Lung (tissue), 12 donors: ENCODE results near the gene ADAMTSL5. TPM values are rescaled to one million over a fixed set of nuclear protein-coding genes. Genes with fewer than 3 reads are reported as not detected.

Source experiments
- ATAC-seq: fragments of 200-7000 bp; cut with Tn5 transposase; one replicate; pipeline ENCODE4 v1.9.1; 2020; ENCODE audit warnings: moderate number of reproducible peaks; ENCODE audit not compliant: insufficient read depth, low FRiP score
- DNase-seq, 3 donors: peaks; one replicate each; pipeline ENCODE4 v3.0.0-alpha.2; 2013 to 2017
- H3K27ac ChIP-seq, 2 donors: one replicate each; pipeline ENCODE4 v1.5.1; 2013; ENCODE audit warnings: mild to moderate bottlenecking in 2 of 2, moderate library complexity in 2 of 2, control low read depth in 1 of 2, inconsistent platforms in 1 of 2, low read depth in 1 of 2, low read length in 1 of 2
- H3K27me3 ChIP-seq, 3 donors: one replicate each; pipeline ENCODE4 v1.5.1; 2013; ENCODE audit warnings: low read length in 2 of 3; ENCODE audit not compliant: control insufficient read depth in 3 of 3, insufficient read depth in 3 of 3
- H3K36me3 ChIP-seq, 4 donors: one replicate each; pipeline ENCODE4 v1.5.1; 2013; ENCODE audit warnings: low read length in 4 of 4, mild to moderate bottlenecking in 1 of 4, moderate library complexity in 1 of 4; ENCODE audit not compliant: control insufficient read depth in 4 of 4, insufficient read depth in 4 of 4
- H3K4me1 ChIP-seq, 5 donors: one replicate each; pipeline ENCODE4 v1.5.1; 2013; ENCODE audit warnings: low read length in 5 of 5, mild to moderate bottlenecking in 2 of 5, moderate library complexity in 1 of 5; ENCODE audit not compliant: control insufficient read depth in 5 of 5, insufficient read depth in 5 of 5
- H3K4me3 ChIP-seq: one replicate; pipeline ENCODE4 v1.5.1; 2013; ENCODE audit warnings: mild to moderate bottlenecking, control low read depth, moderate library complexity
- H3K9ac ChIP-seq, 2 donors: one replicate each; pipeline ENCODE4 v1.5.1; 2013; ENCODE audit warnings: low read length in 2 of 2, control low read depth in 1 of 2; ENCODE audit not compliant: insufficient read depth in 1 of 2
- H3K9me3 ChIP-seq, 4 donors: one replicate each; pipeline ENCODE4 v1.5.1; 2013; ENCODE audit warnings: low read length in 3 of 4, mild to moderate bottlenecking in 1 of 4, moderate library complexity in 1 of 4; ENCODE audit not compliant: control insufficient read depth in 4 of 4, insufficient read depth in 3 of 4
- WGBS, 2 donors: extraction: QIAGEN DNeasy Blood & Tissue Kit; methylation state at CpG; one replicate each; pipeline ENCODE4 v1.1.7; 2013; 5-methylcytosine and 5-hydroxymethylcytosine counted together
- polyA plus RNA-seq, 2 donors: library from polyadenylated mRNA; stranded (reverse); fragments of 200-250 nt; gene quantifications; one replicate each; pipeline ENCODE4 v1.2.1, GENCODE V29; 2013
- total RNA-seq, 2 donors: library from RNA; depleted of rRNA in 1 of 2; stranded (reverse); fragments of >200 nt in 1 of 2; gene quantifications; one replicate each; pipeline ENCODE4 v1.2.1, GENCODE V29; 2014 to 2021
- TF ChIP-seq, protein P1 (sequence below): IDR thresholded peaks from 2 replicates; pipeline ENCODE4 v1.5.1; 2012; ENCODE audit warnings: mild to moderate bottlenecking; ENCODE audit errors: control extremely low read depth, extremely low read depth
- donor health status: control.
- donor health status: control.
- donor health status: Bipolar disorder and iron deficiency.
- donor health status: healthy.
- donor health status: DM: yes; HTN: yes; CAD: no.

ADAMTSL5 gene
- total and polyA plus RNA-seq, 4 donors = 0.97 to 2.8 (median 1.4) TPM

- TF ChIP-seq, protein P1, sequence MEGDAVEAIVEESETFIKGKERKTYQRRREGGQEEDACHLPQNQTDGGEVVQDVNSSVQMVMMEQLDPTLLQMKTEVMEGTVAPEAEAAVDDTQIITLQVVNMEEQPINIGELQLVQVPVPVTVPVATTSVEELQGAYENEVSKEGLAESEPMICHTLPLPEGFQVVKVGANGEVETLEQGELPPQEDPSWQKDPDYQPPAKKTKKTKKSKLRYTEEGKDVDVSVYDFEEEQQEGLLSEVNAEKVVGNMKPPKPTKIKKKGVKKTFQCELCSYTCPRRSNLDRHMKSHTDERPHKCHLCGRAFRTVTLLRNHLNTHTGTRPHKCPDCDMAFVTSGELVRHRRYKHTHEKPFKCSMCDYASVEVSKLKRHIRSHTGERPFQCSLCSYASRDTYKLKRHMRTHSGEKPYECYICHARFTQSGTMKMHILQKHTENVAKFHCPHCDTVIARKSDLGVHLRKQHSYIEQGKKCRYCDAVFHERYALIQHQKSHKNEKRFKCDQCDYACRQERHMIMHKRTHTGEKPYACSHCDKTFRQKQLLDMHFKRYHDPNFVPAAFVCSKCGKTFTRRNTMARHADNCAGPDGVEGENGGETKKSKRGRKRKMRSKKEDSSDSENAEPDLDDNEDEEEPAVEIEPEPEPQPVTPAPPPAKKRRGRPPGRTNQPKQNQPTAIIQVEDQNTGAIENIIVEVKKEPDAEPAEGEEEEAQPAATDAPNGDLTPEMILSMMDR = no peak
These were observed 43.4 kb downstream of the ADAMTSL5 start for GRCh38 chr19:1469255-1470054.

DNA sequence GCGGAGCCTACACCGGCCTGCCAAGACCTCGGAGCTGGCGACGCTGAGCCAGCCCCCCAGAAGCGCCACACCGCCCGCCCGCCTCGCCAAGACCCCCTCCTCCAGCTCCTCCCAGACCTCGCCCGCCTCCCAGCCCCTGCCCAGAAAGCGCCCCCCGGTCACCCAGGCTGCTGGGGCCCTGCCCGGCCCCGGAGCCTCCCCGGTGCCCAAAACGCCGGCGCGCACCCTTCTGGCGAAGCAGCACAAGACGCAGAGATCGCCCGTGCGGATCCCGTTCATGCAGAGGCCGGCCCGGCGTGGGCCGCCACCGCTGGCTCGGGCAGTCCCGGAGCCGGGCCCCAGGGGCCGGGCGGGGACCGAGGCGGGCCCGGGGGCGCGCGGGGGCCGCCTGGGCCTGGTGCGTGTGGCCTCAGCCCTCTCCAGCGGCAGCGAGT lies 44.0 kb downstream of the ADAMTSL5 start:
- H3K27me3 ChIP-seq = peaks cover 16 to 47% (median 38%) of the 10 kb centered on the region in 3 donors
- H3K9me3 ChIP-seq = peaks cover 0 to 14% (median 0%) of the 10 kb centered on the region in 4 donors
- 2% methylated on average over 30 to 47 of the region's 47 CpGs for WGBS, 2 donors
- no peak overlapping the region for H3K27ac ChIP-seq
- peaks cover 0 to 57% (median 11%) of the 10 kb centered on the region in 5 donors for H3K4me1 ChIP-seq
- TF ChIP-seq, protein P1 = no peak
- no peak overlapping the region for H3K9ac ChIP-seq
- no peak overlapping the region for H3K4me3 ChIP-seq
- no peaks in the 10 kb centered on the region for H3K36me3 ChIP-seq
- DNase-seq (no peak), ATAC-seq (no peak)

More at GRCh38 chr19:1469255-1470054, 43.4 kb downstream of the ADAMTSL5 start:
- Histone ChIP-seq H3K9ac (no peak overlapping the region), H3K4me1 (peaks cover 0 to 57% (median 11%) of the 10 kb centered on the region in 5 donors), H3K27ac (no peak overlapping the region), H3K36me3 (peaks cover 0 to 2% (median 0%) of the 10 kb centered on the region in 4 donors), H3K9me3 (peaks cover 0 to 14% (median 0%) of the 10 kb centered on the region in 4 donors), H3K4me3 (no peak overlapping the region), H3K27me3 (peaks cover 16 to 45% (median 38%) of the 10 kb centered on the region in 3 donors)
- WGBS, 2 donors = 1 to 2% methylated on average over 60 to 117 of the region's 117 CpGs
- DNase-seq (no peak), ATAC-seq (no peak)

- H3K27ac ChIP-seq = no peak overlapping the region
- WGBS, 2 donors = 7 to 8% methylated on average over 33 to 49 of the region's 49 CpGs
- H3K4me1 ChIP-seq = peaks cover 0 to 57% (median 11%) of the 10 kb centered on the region in 5 donors
- peaks cover 16 to 44% (median 36%) of the 10 kb centered on the region in 3 donors for H3K27me3 ChIP-seq
- DNase-seq = no peak
- ATAC-seq = no peak
- TF ChIP-seq, protein P1 = no peak
- H3K9ac ChIP-seq = no peak overlapping the region
- no peaks in the 10 kb centered on the region for H3K36me3 ChIP-seq
- peaks cover 0 to 14% (median 0%) of the 10 kb centered on the region in 4 donors for H3K9me3 ChIP-seq
- no peak overlapping the region for H3K4me3 ChIP-seq
These were observed 44.5 kb downstream of the ADAMTSL5 start for GRCh38 chr19:1468274-1468820.
